Ovary (tissue), 9 donors: ENCODE results near the gene CDC25C. TPM values are rescaled to one million over a fixed set of nuclear protein-coding genes. Genes with fewer than 3 reads are reported as not detected.

ENCODE experiments used
- DNase-seq, 5 donors: peaks; one replicate each; pipeline ENCODE4 v3.0.0-alpha.2; 2019 to 2020
- H3K27ac ChIP-seq, 2 donors: fragments of 200-600 bp; one replicate each; pipeline versions ENCODE4 v1.5.1 to v1.8.0; 2019 to 2022
- H3K27me3 ChIP-seq: fragments of 200-600 bp; one replicate; pipeline ENCODE4 v1.8.0; 2022
- H3K36me3 ChIP-seq: fragments of 200-600 bp; sonication (generic); one replicate; pipeline ENCODE4 v1.5.1; 2019
- H3K4me1 ChIP-seq: one replicate; pipeline ENCODE4 v1.8.1; 2013; ENCODE audit warnings: mild to moderate bottlenecking, moderate library complexity; ENCODE audit not compliant: insufficient read depth
- H3K4me3 ChIP-seq: fragments of 200-600 bp; sonication (generic); one replicate; pipeline ENCODE4 v1.5.1; 2017
- H3K9me3 ChIP-seq, 2 donors: fragments of 200-600 bp in 1 of 2; sonication (generic) in 1 of 2; one replicate each; pipeline versions ENCODE4 v1.5.1 to v1.8.1; 2013 to 2019; ENCODE audit warnings: mild to moderate bottlenecking in 1 of 2, moderate library complexity in 1 of 2
- EP300 ChIP-seq: sonication (generic); formaldehyde crosslinking; IDR thresholded peaks from one replicate; pipeline ENCODE4 v1.6.1; 2017; ENCODE audit warnings: antibody characterized with exemption
- POLR2A ChIP-seq: fragments of 450-650 bp; IDR thresholded peaks from one replicate; pipeline ENCODE4 v1.6.1; 2017; ENCODE audit warnings: antibody characterized with exemption, mild to moderate bottlenecking, moderate library complexity
- WGBS, 3 donors: extraction: QIAGEN DNeasy Blood & Tissue Kit in 1 of 3; methylation state at CpG; one replicate each; pipeline versions ENCODE4 v1.1.5 to v1.1.7; 2013 to 2017; 5-methylcytosine and 5-hydroxymethylcytosine counted together
- intact Hi-C, 4 donors: fragments of 100-400 bp; cut with DNase I; formaldehyde crosslinking; loops; one replicate each; pipeline versions ENCODE4 v1.11.0 to v1.15.1; 2022 to 2023
- polyA plus RNA-seq, 2 donors: library from polyadenylated mRNA; stranded (reverse); fragments of 200-250 nt in 1 of 2; fragments of 350-450 nt in 1 of 2; fragmentation: Illumina TruSeq in 1 of 2; extraction: RNeasy Lipid Tissue Mini Kit (QIAGEN cat#74804) in 1 of 2; gene quantifications; one replicate each; pipeline ENCODE4 v1.2.3, GENCODE V29; 2013 to 2014
- total RNA-seq, 7 donors: library from RNA; depleted of rRNA in 2 of 7; stranded (reverse); fragments of >200 nt in 2 of 7; fragmentation: NEBNext Ultra II Directional in 3 of 7; extraction: Animal tissue kit (Norgen Biotek cat#: 25700) in 3 of 7; gene quantifications; one replicate each; pipeline versions ENCODE4 v1.1.0 to v1.2.4, GENCODE V29; 2016 to 2023
- TF ChIP-seq, protein P1 (sequence below), 3 donors: fragments of 450-650 bp in 2 of 3; fragments of 200-600 bp in 1 of 3; IDR thresholded peaks; one replicate each; pipeline versions ENCODE4 v1.5.1 to v1.8.0; 2016 to 2022; ENCODE audit warnings: antibody characterized with exemption in 3 of 3, mild to moderate bottlenecking in 1 of 3
- donor health status: DM: no; HTN: no; CAD: no; lungs with moderate emphysema.
- donor health status: DM: no; HTN: no; CAD: no.
- donor health status: Bipolar disorder and iron deficiency.
- donor health status: DM: yes; HTN: yes; CAD: no.
- donor health status: DM: no; HTN: no; CAD: no.
- donor health status: DM: yes; HTN: yes; CAD: no.

Gene CDC25C
- total and polyA plus RNA-seq, 9 donors = 0.06 to 0.30 (median 0.18) TPM; not detected in 5

DNA sequence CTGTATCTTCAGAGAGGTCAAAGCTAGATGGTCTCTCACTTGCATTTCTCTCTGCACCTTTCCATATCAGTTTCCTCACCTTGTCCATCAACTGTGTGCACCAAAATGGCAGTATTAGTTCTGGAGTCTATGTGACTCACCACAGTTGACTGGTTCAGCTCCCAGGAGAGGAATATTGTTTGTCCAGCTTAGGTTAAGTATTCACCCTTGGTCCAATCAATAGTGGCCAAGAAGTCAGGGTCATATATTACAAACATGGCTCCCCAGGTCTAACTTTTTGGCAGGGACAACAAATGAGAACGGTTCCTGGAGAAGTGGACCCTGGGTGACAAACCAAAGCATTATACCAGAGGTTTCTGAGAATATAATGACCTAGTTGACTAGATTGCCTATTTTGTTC, 93.6 kb downstream of the CDC25C start:
- H3K9me3 ChIP-seq = no peaks in the 10 kb centered on the region
- no peak overlapping the region for H3K27ac ChIP-seq
- WGBS, 3 donors = 63 to 83% (median 73%) methylated on average over 1 of the region's 1 CpG
- H3K4me1 ChIP-seq = no peaks in the 10 kb centered on the region
- intact Hi-C loops = no loop called here
- no peaks in the 10 kb centered on the region for H3K27me3 ChIP-seq
- H3K4me3 ChIP-seq = no peak overlapping the region
- TF ChIP-seq, protein P1, sequence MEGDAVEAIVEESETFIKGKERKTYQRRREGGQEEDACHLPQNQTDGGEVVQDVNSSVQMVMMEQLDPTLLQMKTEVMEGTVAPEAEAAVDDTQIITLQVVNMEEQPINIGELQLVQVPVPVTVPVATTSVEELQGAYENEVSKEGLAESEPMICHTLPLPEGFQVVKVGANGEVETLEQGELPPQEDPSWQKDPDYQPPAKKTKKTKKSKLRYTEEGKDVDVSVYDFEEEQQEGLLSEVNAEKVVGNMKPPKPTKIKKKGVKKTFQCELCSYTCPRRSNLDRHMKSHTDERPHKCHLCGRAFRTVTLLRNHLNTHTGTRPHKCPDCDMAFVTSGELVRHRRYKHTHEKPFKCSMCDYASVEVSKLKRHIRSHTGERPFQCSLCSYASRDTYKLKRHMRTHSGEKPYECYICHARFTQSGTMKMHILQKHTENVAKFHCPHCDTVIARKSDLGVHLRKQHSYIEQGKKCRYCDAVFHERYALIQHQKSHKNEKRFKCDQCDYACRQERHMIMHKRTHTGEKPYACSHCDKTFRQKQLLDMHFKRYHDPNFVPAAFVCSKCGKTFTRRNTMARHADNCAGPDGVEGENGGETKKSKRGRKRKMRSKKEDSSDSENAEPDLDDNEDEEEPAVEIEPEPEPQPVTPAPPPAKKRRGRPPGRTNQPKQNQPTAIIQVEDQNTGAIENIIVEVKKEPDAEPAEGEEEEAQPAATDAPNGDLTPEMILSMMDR (IDR thresholded peaks at IDR 0.05) = no peak
- TF ChIP-seq POLR2A (no peak), EP300 (no peak)
- no peak for DNase-seq
- no peaks in the 10 kb centered on the region for H3K36me3 ChIP-seq

Other genes with a start within 250 kb of the CDC25C start
- gene WNT8A, start 247.8 kb downstream of the CDC25C start, total RNA-seq = not detected
- not detected for gene WNT8A, start 247.8 kb downstream of the CDC25C start, polyA plus RNA-seq
- 10 to 100 TPM in 2 of 7 donors, 1 to 10 TPM in 5; 3.6 to 16.2 (median 7.2) TPM for gene NME5, start 192.4 kb downstream of the CDC25C start, total RNA-seq
- gene NME5, start 192.4 kb downstream of the CDC25C start, polyA plus RNA-seq = 1 to 10 TPM; 3.6 to 6.2 TPM
- gene BRD8, start 153.2 kb downstream of the CDC25C start, total RNA-seq = 10 to 100 TPM; 37.2 to 56.2 (median 50.2) TPM
- 10 to 100 TPM; 44.0 to 74.8 TPM for gene BRD8, start 153.2 kb downstream of the CDC25C start, polyA plus RNA-seq
- gene KIF20A, start 152.7 kb downstream of the CDC25C start, total RNA-seq = 1 to 10 TPM in 1 of 7 donors, under 1 TPM in 4, not detected in 2; 0.10 to 1.1 (median 0.34) TPM
- gene KIF20A, start 152.7 kb downstream of the CDC25C start, polyA plus RNA-seq = 1 to 10 TPM in 1 of 2 donors, under 1 TPM in 1; 0.47 to 3.1 TPM
- 10 to 100 TPM; 10.6 to 24.0 (median 21.6) TPM for gene CDC23, start 118.5 kb downstream of the CDC25C start, total RNA-seq
- gene CDC23, start 118.5 kb downstream of the CDC25C start, polyA plus RNA-seq = 10 to 100 TPM; 14.6 to 28.8 TPM
- under 1 TPM in 5 of 7 donors, not detected in 2; 0.18 to 0.84 (median 0.32) TPM for gene GFRA3, start 57.2 kb downstream of the CDC25C start, total RNA-seq
- gene GFRA3, start 57.2 kb downstream of the CDC25C start, polyA plus RNA-seq = 1 to 10 TPM in 1 of 2 donors, under 1 TPM in 1; 0.61 to 2.5 TPM
- gene FAM53C, start 6.5 kb upstream of the CDC25C start, total RNA-seq = 10 to 100 TPM; 14.2 to 29.3 (median 19.9) TPM
- 10 to 100 TPM; 13.1 to 26.4 TPM for gene FAM53C, start 6.5 kb upstream of the CDC25C start, polyA plus RNA-seq
- gene KDM3B, start 20.9 kb upstream of the CDC25C start, total RNA-seq = 10 to 100 TPM; 42.9 to 79.0 (median 71.4) TPM
- 10 to 100 TPM; 38.8 to 70.1 TPM for gene KDM3B, start 20.9 kb upstream of the CDC25C start, polyA plus RNA-seq
- gene REEP2, start 107.3 kb upstream of the CDC25C start, total RNA-seq = 10 to 100 TPM in 1 of 7 donors, 1 to 10 TPM in 6; 3.5 to 11.4 (median 5.7) TPM
- gene REEP2, start 107.3 kb upstream of the CDC25C start, polyA plus RNA-seq = 1 to 10 TPM; 3.5 to 8.0 TPM
- gene EGR1, start 133.7 kb upstream of the CDC25C start, total RNA-seq = 100 to 1,000 TPM in 4 of 7 donors, 10 to 100 TPM in 3; 72.7 to 346 (median 123) TPM
- gene EGR1, start 133.7 kb upstream of the CDC25C start, polyA plus RNA-seq = 100 to 1,000 TPM in 1 of 2 donors, 10 to 100 TPM in 1; 60.4 to 361 TPM
- gene ETF1, start 211.4 kb upstream of the CDC25C start, total RNA-seq = 100 to 1,000 TPM in 1 of 7 donors, 10 to 100 TPM in 6; 41.3 to 106 (median 68.3) TPM
- gene ETF1, start 211.4 kb upstream of the CDC25C start, polyA plus RNA-seq = 10 to 100 TPM; 29.3 to 70.0 TPM
- 100 to 1,000 TPM; 147 to 340 (median 180) TPM for gene HSPA9, start 243.6 kb upstream of the CDC25C start, total RNA-seq
- 100 to 1,000 TPM in 1 of 2 donors, 10 to 100 TPM in 1; 85.4 to 220 TPM for gene HSPA9, start 243.6 kb upstream of the CDC25C start, polyA plus RNA-seq